Activated CD4-positive, CD25-positive, alpha-beta regulatory T cell treated with anti-CD3 and anti-CD28 coated beads, Interleukin-2, amount 50 U/mL, for 24 hours (primary cell): ENCODE measurements around the gene PCDH17.

Source experiments
- ATAC-seq, 2 donors: fragments of 150-1000 bp; cut with Tn5 transposase; one replicate each; pipeline ENCODE4 v1.10.0; 2021; ENCODE audit warnings: mild to moderate bottlenecking in 1 of 2, moderate library complexity in 1 of 2

Gene PCDH17

GRCh38 chr13:57740719-57741118 lies 109.2 kb downstream of the PCDH17 start:
- ATAC-seq = no peak

GRCh38 chr13:57748096-57748495 lies 116.6 kb downstream of the PCDH17 start:
- no peak for ATAC-seq

DNA sequence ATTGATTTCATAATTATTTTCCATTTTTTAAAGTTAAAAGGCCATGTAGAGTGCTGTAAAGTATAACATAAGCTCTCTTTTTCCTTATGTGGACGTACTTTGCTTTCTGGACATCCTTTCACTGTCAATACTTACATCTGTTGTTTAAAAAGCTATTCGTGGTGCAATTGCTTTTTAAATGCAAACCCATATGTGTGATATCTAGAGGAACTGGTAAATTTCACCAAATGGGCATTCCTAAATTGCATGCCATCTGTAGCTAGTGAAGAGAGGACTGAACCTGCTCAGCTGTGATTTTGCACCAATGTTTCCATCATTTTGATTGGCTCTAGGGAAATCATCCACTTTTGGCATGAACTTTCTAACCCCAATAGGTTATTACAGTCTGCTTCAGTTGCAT lies 129.4 kb downstream of the PCDH17 start:
- no peak for ATAC-seq

- no peak for ATAC-seq
These were observed 132.1 kb downstream of the PCDH17 start for GRCh38 chr13:57763689-57764088.
